ENCODE measurements around the gene CLIP1. TPM values are rescaled to one million over a fixed set of nuclear protein-coding genes. Genes with fewer than 3 reads are reported as not detected.

CLIP1 gene
- total and polyA plus RNA-seq, 2 of the 8 experiments (the other 6 are each of a cell fraction or from before 2014, with no cell fraction given) = 19.0 to 27.6 TPM

DNA sequence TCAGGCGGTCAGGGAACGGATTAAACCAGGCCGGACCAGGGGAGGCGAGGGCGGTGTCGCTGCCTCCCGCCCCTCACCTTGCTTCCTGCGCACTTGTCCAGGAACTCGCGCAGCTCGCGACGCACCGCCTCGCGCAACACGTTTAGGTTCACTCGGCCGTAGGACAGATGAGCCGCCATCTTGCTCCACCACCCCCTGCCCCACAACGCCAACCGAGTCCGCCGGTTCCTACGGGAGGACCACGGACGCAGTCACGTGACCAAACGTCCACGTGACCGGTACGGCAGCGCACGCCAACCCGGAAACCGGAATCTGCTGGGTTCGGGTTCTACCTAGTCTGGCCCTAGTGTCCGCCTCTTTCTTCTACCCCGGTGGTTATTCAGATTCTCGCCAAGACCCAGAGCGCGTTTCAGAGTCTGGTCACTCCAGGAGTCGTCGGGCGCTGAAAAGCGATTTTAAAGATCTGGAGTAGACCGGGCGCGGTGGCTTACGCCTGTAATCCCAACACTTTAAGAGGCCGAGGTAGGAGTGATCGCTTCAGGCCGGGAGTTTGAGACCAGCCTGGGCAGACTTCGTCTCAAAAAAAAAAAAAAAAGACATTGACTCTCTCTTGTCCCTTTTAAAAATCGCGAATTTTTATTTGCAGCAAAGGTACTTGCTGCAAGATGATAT, 156.1 kb downstream of the CLIP1 start, which contains the start of gene VPS33A (continued):
- TF ChIP-seq JUND (IDR thresholded peaks at IDR 0.05; ENCODE audit: low read length) (no peak), JUN (IDR thresholded peaks at IDR 0.05; ENCODE audit: low read depth, low read length) (no peak), RFX5 (IDR thresholded peaks at IDR 0.05; ENCODE audit: borderline replicate concordance, low read depth, low read length) (no peak), SP1 (IDR thresholded peaks at IDR 0.05; ENCODE audit: low read depth, low read length) (peak; percentile 74; the same call in 1 of the 2 replicates), EZH2 (IDR thresholded peaks at IDR 0.05; ENCODE audit: low read depth, low read length, severe bottlenecking) (no peak), SP4 (IDR thresholded peaks at IDR 0.05; ENCODE audit: low read length) (peak; percentile 99), POLR2AphosphoS5 (IDR thresholded peaks at IDR 0.05; ENCODE audit: low read depth, low read length) (peak; percentile 99), POLR2A (IDR thresholded peaks at IDR 0.05; ENCODE audit: control extremely low read depth in 1 of 2, low read depth in 2 of 2, low read length in 2 of 2) (peak; percentile 94 to 95), RBBP5 (IDR thresholded peaks at IDR 0.05; ENCODE audit: borderline replicate concordance, low read depth, low read length) (peak; percentile 70; the same call in 1 of the 2 replicates), SIN3A (conservative IDR thresholded peaks at IDR 0.05 in 1 of 2, IDR thresholded peaks at IDR 0.05 in 1 of 2; ENCODE audit: low read depth in 1 of 2, low read length in 2 of 2) (peak; percentile 99 to 100), CEBPB (IDR thresholded peaks at IDR 0.05; ENCODE audit: low read depth, low read length) (no peak), FOSL1 (IDR thresholded peaks at IDR 0.05; ENCODE audit: insufficient read depth, low read depth, low read length) (peak; percentile 89), HDAC6 (IDR thresholded peaks at IDR 0.05; ENCODE audit: low read depth, low read length) (no peak), HDAC2 (IDR thresholded peaks at IDR 0.05; ENCODE audit: borderline replicate concordance in 1 of 2, low read depth in 2 of 2, low read length in 2 of 2) (peak in 1 of 2 experiments; percentile 99; a peak in 2 of 4 replicates), TEAD4 (IDR thresholded peaks at IDR 0.05; ENCODE audit: low read depth, low read length) (no peak), GTF2F1 (IDR thresholded peaks at IDR 0.05; ENCODE audit: borderline replicate concordance, low read depth, low read length) (peak; percentile 95)
- TF ChIP-seq, protein P1, sequence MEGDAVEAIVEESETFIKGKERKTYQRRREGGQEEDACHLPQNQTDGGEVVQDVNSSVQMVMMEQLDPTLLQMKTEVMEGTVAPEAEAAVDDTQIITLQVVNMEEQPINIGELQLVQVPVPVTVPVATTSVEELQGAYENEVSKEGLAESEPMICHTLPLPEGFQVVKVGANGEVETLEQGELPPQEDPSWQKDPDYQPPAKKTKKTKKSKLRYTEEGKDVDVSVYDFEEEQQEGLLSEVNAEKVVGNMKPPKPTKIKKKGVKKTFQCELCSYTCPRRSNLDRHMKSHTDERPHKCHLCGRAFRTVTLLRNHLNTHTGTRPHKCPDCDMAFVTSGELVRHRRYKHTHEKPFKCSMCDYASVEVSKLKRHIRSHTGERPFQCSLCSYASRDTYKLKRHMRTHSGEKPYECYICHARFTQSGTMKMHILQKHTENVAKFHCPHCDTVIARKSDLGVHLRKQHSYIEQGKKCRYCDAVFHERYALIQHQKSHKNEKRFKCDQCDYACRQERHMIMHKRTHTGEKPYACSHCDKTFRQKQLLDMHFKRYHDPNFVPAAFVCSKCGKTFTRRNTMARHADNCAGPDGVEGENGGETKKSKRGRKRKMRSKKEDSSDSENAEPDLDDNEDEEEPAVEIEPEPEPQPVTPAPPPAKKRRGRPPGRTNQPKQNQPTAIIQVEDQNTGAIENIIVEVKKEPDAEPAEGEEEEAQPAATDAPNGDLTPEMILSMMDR (IDR thresholded peaks at IDR 0.05; ENCODE audit: control extremely low read depth in 1 of 3, insufficient read depth in 1 of 3, low read depth in 1 of 3, low read length in 3 of 3) = no peak

Measured in H1 (cell line).